Activated CD8-positive, alpha-beta memory T cell treated with anti-CD3 and anti-CD28 coated beads for 36 hours (primary cell): ENCODE data around the gene RAD1. TPM values are rescaled to one million over a fixed set of nuclear protein-coding genes. Genes with fewer than 3 reads are reported as not detected.

Experiments used
- CTCF ChIA-PET: fragments of 350-600 bp; sonication (Branson Sonifier 250); formaldehyde crosslinking; loops from one replicate; lab custom pipeline; 2021; ENCODE audit warnings: antibody characterized with exemption; lab: Charles Lee
- POLR2A ChIA-PET: fragments of 350-600 bp; sonication (Branson Sonifier 250); formaldehyde crosslinking; loops from one replicate; lab custom pipeline; 2021; ENCODE audit warnings: antibody characterized with exemption; lab: Charles Lee
- total RNA-seq, 2 experiments: library from RNA; stranded (reverse); gene quantifications; one replicate each; pipeline ENCODE4 v1.2.3, GENCODE V29; 2021

RAD1 gene
- total RNA-seq, 2 experiments from 2014 or later = 48.2 to 49.0 TPM

GRCh38 chr5:34889394-34889793 lies 25.9 kb downstream of the RAD1 start:
- CTCF ChIA-PET = no interaction called here

GRCh38 chr5:34886392-34887119 lies 28.7 kb downstream of the RAD1 start:
- ChIA-PET POLR2A (no interaction called here), CTCF (no interaction called here)

More at GRCh38 chr5:34889394-34889793, 25.9 kb downstream of the RAD1 start:
- POLR2A ChIA-PET = no interaction called here

GRCh38 chr5:34881246-34881645 lies 34.1 kb downstream of the RAD1 start:
- CTCF ChIA-PET = interaction anchor here (1.4 kb wide), 1 partner anchor 17 kb away, joined by 3 read pairs; no protein-coding TSS in a partner anchor
- POLR2A ChIA-PET = no interaction called here

- CTCF ChIA-PET = no interaction called here
- POLR2A ChIA-PET = no interaction called here
Measured at GRCh38 chr5:34876275-34876674, 39.0 kb downstream of the RAD1 start.

GRCh38 chr5:34870382-34870781 lies 44.9 kb downstream of the RAD1 start:
- ChIA-PET POLR2A (interaction anchor here (0.6 kb wide), 1 partner anchor 271 kb away, joined by 4 read pairs; no protein-coding TSS in a partner anchor), CTCF (no interaction called here)

- POLR2A ChIA-PET = no interaction called here
Measured at GRCh38 chr5:34869256-34869655, 46.0 kb downstream of the RAD1 start.

GRCh38 chr5:34868791-34869190 lies 46.5 kb downstream of the RAD1 start:
- ChIA-PET CTCF (no interaction called here), POLR2A (no interaction called here)

More at GRCh38 chr5:34869256-34869655, 46.0 kb downstream of the RAD1 start:
- CTCF ChIA-PET = no interaction called here

GRCh38 chr5:34867660-34868059 lies 47.6 kb downstream of the RAD1 start:
- ChIA-PET POLR2A (no interaction called here), CTCF (no interaction called here)

- CTCF ChIA-PET = no interaction called here
- POLR2A ChIA-PET = no interaction called here
Measured at GRCh38 chr5:34866989-34867471, 48.3 kb downstream of the RAD1 start.

- ChIA-PET POLR2A (no interaction called here), CTCF (no interaction called here)
Measured at GRCh38 chr5:34865091-34865490, 50.2 kb downstream of the RAD1 start.

GRCh38 chr5:34863946-34864345 lies 51.4 kb downstream of the RAD1 start:
- POLR2A ChIA-PET = no interaction called here
- CTCF ChIA-PET = no interaction called here

- ChIA-PET POLR2A (no interaction called here), CTCF (no interaction called here)
Measured at GRCh38 chr5:34859253-34859652, 56.1 kb downstream of the RAD1 start.

GRCh38 chr5:34858790-34859189 lies 56.5 kb downstream of the RAD1 start:
- ChIA-PET CTCF (no interaction called here), POLR2A (no interaction called here)

- ChIA-PET CTCF (no interaction called here), POLR2A (no interaction called here)
Measured at GRCh38 chr5:34857894-34858293, 57.4 kb downstream of the RAD1 start.

GRCh38 chr5:34857161-34857560 lies 58.1 kb downstream of the RAD1 start:
- ChIA-PET POLR2A (no interaction called here), CTCF (no interaction called here)

Other genes starting within 250 kb of the RAD1 start
- gene TTC23L, start 76.3 kb downstream of the RAD1 start, total RNA-seq = under 1 TPM; 0.25 to 0.57 TPM
- 100 to 1,000 TPM; 106 to 111 TPM for gene BRIX1, start 207 bp upstream of the RAD1 start, total RNA-seq
- 10 to 100 TPM; 59.6 to 61.7 TPM for gene DNAJC21, start 14.1 kb upstream of the RAD1 start, total RNA-seq
- gene AGXT2, start 132.4 kb upstream of the RAD1 start, total RNA-seq = not detected